Measurements from ENCODE around the gene FAN1. TPM values are rescaled to one million over a fixed set of nuclear protein-coding genes. Genes with fewer than 3 reads are reported as not detected.

The FAN1 gene
- total RNA-seq, 1 donor from 2014 or later: 12.1 TPM

GRCh38 chr15:30929064-30929669 lies 25.5 kb downstream of the FAN1 start:
- Histone ChIP-seq H3K36me3 (peaks cover 45 to 68% of the 10 kb centered on the region in 2 donors), H3K4me1 (no peaks in the 10 kb centered on the region), H3K27ac (no peak overlapping the region), H3K27me3 (no peaks in the 10 kb centered on the region), H3K4me3 (no peak overlapping the region), H3K9me3 (no peaks in the 10 kb centered on the region)
- DNase-seq (ENCODE audit: low spot score in 2 of 2): no peak
- intact Hi-C loops (cut with DNase I): no loop called here
- TF ChIP-seq CTCF (IDR thresholded peaks at IDR 0.05): no peak

- no peaks in the 10 kb centered on the region for H3K27me3 ChIP-seq
- no peaks in the 10 kb centered on the region for H3K4me1 ChIP-seq
- peaks cover 46 to 66% of the 10 kb centered on the region in 2 donors for H3K36me3 ChIP-seq
Measured at GRCh38 chr15:30929982-30930381, 26.3 kb downstream of the FAN1 start.

GRCh38 chr15:30930422-30930821 lies 26.7 kb downstream of the FAN1 start:
- Histone ChIP-seq H3K36me3 (peaks cover 44 to 66% of the 10 kb centered on the region in 2 donors), H3K27ac (no peak overlapping the region), H3K9me3 (no peaks in the 10 kb centered on the region), H3K4me3 (no peak overlapping the region), H3K27me3 (no peaks in the 10 kb centered on the region), H3K4me1 (no peaks in the 10 kb centered on the region)
- TF ChIP-seq CTCF (IDR thresholded peaks at IDR 0.05): no peak
- intact Hi-C loops (cut with DNase I): no loop called here
- DNase-seq (ENCODE audit: low spot score in 2 of 2): no peak

More at GRCh38 chr15:30929982-30930381, 26.3 kb downstream of the FAN1 start:
- H3K9me3 ChIP-seq: no peaks in the 10 kb centered on the region
- DNase-seq (ENCODE audit: low spot score in 2 of 2): no peak
- no peak for TF ChIP-seq CTCF (IDR thresholded peaks at IDR 0.05)
- intact Hi-C loops (cut with DNase I): no loop called here
- no peak overlapping the region for H3K27ac ChIP-seq
- no peak overlapping the region for H3K4me3 ChIP-seq

GRCh38 chr15:30933293-30933692 lies 29.6 kb downstream of the FAN1 start:
- H3K27ac ChIP-seq: no peak overlapping the region
- H3K27me3 ChIP-seq: no peaks in the 10 kb centered on the region
- H3K36me3 ChIP-seq: peaks cover 36 to 46% of the 10 kb centered on the region in 2 donors
- no peak overlapping the region for H3K4me3 ChIP-seq
- DNase-seq (ENCODE audit: low spot score in 2 of 2): no peak
- H3K4me1 ChIP-seq: no peaks in the 10 kb centered on the region
- H3K9me3 ChIP-seq: no peaks in the 10 kb centered on the region
- intact Hi-C loops (cut with DNase I): no loop called here
- no peak for TF ChIP-seq CTCF (IDR thresholded peaks at IDR 0.05)

- Histone ChIP-seq H3K9me3 (no peaks in the 10 kb centered on the region), H3K27ac (no peak overlapping the region), H3K4me1 (no peaks in the 10 kb centered on the region), H3K4me3 (no peak overlapping the region), H3K27me3 (no peaks in the 10 kb centered on the region), H3K36me3 (peaks cover 57 to 74% of the 10 kb centered on the region in 2 donors)
- no peak for TF ChIP-seq CTCF (IDR thresholded peaks at IDR 0.05)
- DNase-seq (ENCODE audit: low spot score in 2 of 2): no peak
- intact Hi-C loops (cut with DNase I): no loop called here
Measured at GRCh38 chr15:30939161-30939560, 35.4 kb downstream of the FAN1 start.

- H3K4me3 ChIP-seq: no peak overlapping the region
- H3K9me3 ChIP-seq: no peaks in the 10 kb centered on the region
- H3K27me3 ChIP-seq: no peaks in the 10 kb centered on the region
- no peak for DNase-seq (ENCODE audit: low spot score in 2 of 2)
- TF ChIP-seq CTCF (IDR thresholded peaks at IDR 0.05): no peak
- H3K36me3 ChIP-seq: peaks cover 54 to 75% of the 10 kb centered on the region in 2 donors
- intact Hi-C loops (cut with DNase I): no loop called here
- H3K4me1 ChIP-seq: no peaks in the 10 kb centered on the region
- H3K27ac ChIP-seq: no peak overlapping the region
Measured at GRCh38 chr15:30940359-30940758, 36.6 kb downstream of the FAN1 start.
